ENCODE data around the gene CLMN. TPM values are rescaled to one million over a fixed set of nuclear protein-coding genes. Genes with fewer than 3 reads are reported as not detected.

Gene CLMN
- total RNA-seq, 2 donors from 2014 or later = 105 to 131 TPM

GRCh38 chr14:95267306-95267705 lies 52.4 kb downstream of the CLMN start:
- DNase-seq = no peak
- no peak for TF ChIP-seq CTCF (IDR thresholded peaks at IDR 0.05)
- H3K9ac ChIP-seq (ENCODE audit: low read depth in 2 of 2, low read length in 2 of 2) = no peak overlapping the region
- no peak overlapping the region for H3K4me3 ChIP-seq
- H3K4me1 ChIP-seq = peaks cover 4% of the 10 kb centered on the region
- no peaks in the 10 kb centered on the region for H3K9me3 ChIP-seq
- no peaks in the 10 kb centered on the region for H3K36me3 ChIP-seq
- no peaks in the 10 kb centered on the region for H3K27me3 ChIP-seq
- H3K27ac ChIP-seq = no peak overlapping the region
- intact Hi-C loops (cut with DNase I) = no loop called here

- intact Hi-C loops (cut with DNase I) = no loop called here
- H3K36me3 ChIP-seq = no peaks in the 10 kb centered on the region
- H3K4me3 ChIP-seq = peak overlapping the region; percentile 4
- H3K4me1 ChIP-seq = peaks cover 4% of the 10 kb centered on the region
- TF ChIP-seq CTCF (IDR thresholded peaks at IDR 0.05) = no peak
- H3K27me3 ChIP-seq = no peaks in the 10 kb centered on the region
- H3K9ac ChIP-seq (ENCODE audit: low read depth in 2 of 2, low read length in 2 of 2) = peak overlapping the region; percentile 6 to 90
- no peaks in the 10 kb centered on the region for H3K9me3 ChIP-seq
- H3K27ac ChIP-seq = peak overlapping the region; percentile 92
- DNase-seq = peak; percentile 79
Observed at GRCh38 chr14:95265106-95266094, 54.3 kb downstream of the CLMN start.

- TF ChIP-seq CTCF (IDR thresholded peaks at IDR 0.05) = no peak
- H3K9ac ChIP-seq (ENCODE audit: low read depth in 2 of 2, low read length in 2 of 2) = peak overlapping the region in 1 of 2 donors; percentile 90
- no peaks in the 10 kb centered on the region for H3K9me3 ChIP-seq
- intact Hi-C loops (cut with DNase I) = no loop called here
- peak overlapping the region; percentile 92 for H3K27ac ChIP-seq
- H3K4me3 ChIP-seq = no peak overlapping the region
- no peak for DNase-seq
- H3K36me3 ChIP-seq = no peaks in the 10 kb centered on the region
- H3K27me3 ChIP-seq = no peaks in the 10 kb centered on the region
- peaks cover 4% of the 10 kb centered on the region for H3K4me1 ChIP-seq
Observed at GRCh38 chr14:95264271-95264973, 55.3 kb downstream of the CLMN start.

DNA sequence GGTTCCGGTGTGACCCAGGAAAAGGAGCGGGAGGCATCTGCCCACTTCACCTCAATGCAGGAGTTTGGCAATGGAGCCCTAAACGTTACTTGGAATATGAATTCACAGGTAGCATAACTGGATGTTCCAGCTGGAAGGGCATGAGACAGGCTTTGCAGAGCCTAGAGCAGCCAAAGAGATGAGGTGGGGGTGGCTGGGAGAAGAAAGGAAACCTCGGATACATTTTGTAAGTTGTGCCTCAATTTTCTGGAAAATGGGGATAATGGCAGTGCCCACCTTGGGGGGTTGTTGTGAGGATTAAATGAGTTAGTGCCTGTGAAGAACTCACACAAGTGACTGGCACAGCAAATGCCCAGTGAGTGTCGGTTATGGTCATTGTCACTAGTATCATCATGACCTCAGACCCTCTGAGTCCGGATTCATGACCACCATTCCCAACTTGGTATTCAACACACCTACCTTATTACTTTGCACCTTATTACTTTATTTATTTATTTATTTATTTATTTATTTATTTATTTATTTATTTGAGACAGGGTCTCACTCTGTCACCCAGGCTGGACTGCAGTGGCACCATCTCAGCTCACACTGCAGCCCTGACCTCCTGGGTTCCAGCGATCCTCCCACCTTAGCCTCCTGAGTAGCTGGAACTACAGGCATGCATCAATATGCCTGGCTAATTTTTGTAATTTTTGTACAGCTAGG lies 56.0 kb downstream of the CLMN start:
- intact Hi-C loops (cut with DNase I) = no loop called here
- H3K27ac ChIP-seq = no peak overlapping the region
- H3K4me1 ChIP-seq = peaks cover 4% of the 10 kb centered on the region

More for the DNA sequence above, 56.0 kb downstream of the CLMN start:
- Histone ChIP-seq H3K9me3 (no peaks in the 10 kb centered on the region), H3K27me3 (no peaks in the 10 kb centered on the region), H3K4me3 (no peak overlapping the region), H3K9ac (ENCODE audit: low read depth in 2 of 2, low read length in 2 of 2) (no peak overlapping the region), H3K36me3 (no peaks in the 10 kb centered on the region)
- no peak for TF ChIP-seq CTCF (IDR thresholded peaks at IDR 0.05)
- DNase-seq = no peak
